Body of pancreas (tissue), 4 donors: ENCODE data around the gene UBE2L6.

Source experiments
- POLR2A ChIP-seq, 3 donors: fragments of 450-650 bp; IDR thresholded peaks; one replicate each; pipeline ENCODE4 v1.6.1; 2016; ENCODE audit warnings: antibody characterized with exemption in 3 of 3, mild to moderate bottlenecking in 2 of 3
- TF ChIP-seq, protein P1 (sequence below), 7 experiments: fragments of 450-650 bp in 4 of 7; fragments of 200-600 bp in 3 of 7; sonication (generic) in 3 of 7; IDR thresholded peaks; one replicate each; pipeline ENCODE4 v1.5.1; 2016 to 2019; ENCODE audit warnings: antibody characterized with exemption in 7 of 7

DNA sequence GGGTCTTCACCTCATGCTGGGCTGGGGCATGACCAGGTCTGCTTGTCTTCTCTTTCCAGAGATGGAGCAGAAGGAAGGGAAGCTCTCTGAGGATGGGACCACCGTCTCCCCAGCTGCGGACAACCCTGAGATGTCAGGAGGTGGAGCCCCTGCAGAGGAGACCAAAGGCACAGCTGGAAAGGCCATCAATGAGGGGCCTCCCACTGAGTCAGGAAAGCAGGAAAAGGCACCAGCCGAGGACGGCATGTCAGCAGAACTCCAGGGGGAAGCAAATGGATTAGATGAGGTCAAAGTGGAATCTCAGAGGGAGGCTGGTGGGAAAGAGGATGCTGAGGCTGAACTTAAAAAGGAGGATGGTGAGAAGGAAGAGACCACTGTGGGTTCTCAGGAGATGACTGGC is 24.9 kb downstream of the UBE2L6 start:
- TF ChIP-seq, protein P1, sequence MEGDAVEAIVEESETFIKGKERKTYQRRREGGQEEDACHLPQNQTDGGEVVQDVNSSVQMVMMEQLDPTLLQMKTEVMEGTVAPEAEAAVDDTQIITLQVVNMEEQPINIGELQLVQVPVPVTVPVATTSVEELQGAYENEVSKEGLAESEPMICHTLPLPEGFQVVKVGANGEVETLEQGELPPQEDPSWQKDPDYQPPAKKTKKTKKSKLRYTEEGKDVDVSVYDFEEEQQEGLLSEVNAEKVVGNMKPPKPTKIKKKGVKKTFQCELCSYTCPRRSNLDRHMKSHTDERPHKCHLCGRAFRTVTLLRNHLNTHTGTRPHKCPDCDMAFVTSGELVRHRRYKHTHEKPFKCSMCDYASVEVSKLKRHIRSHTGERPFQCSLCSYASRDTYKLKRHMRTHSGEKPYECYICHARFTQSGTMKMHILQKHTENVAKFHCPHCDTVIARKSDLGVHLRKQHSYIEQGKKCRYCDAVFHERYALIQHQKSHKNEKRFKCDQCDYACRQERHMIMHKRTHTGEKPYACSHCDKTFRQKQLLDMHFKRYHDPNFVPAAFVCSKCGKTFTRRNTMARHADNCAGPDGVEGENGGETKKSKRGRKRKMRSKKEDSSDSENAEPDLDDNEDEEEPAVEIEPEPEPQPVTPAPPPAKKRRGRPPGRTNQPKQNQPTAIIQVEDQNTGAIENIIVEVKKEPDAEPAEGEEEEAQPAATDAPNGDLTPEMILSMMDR (IDR thresholded peaks at IDR 0.05): no peak
- TF ChIP-seq POLR2A (IDR thresholded peaks at IDR 0.05): no peak
